Measurements from ENCODE around the gene CCPG1. TPM values are rescaled to one million over a fixed set of nuclear protein-coding genes. Genes with fewer than 3 reads are reported as not detected.

CCPG1 gene, protein sequence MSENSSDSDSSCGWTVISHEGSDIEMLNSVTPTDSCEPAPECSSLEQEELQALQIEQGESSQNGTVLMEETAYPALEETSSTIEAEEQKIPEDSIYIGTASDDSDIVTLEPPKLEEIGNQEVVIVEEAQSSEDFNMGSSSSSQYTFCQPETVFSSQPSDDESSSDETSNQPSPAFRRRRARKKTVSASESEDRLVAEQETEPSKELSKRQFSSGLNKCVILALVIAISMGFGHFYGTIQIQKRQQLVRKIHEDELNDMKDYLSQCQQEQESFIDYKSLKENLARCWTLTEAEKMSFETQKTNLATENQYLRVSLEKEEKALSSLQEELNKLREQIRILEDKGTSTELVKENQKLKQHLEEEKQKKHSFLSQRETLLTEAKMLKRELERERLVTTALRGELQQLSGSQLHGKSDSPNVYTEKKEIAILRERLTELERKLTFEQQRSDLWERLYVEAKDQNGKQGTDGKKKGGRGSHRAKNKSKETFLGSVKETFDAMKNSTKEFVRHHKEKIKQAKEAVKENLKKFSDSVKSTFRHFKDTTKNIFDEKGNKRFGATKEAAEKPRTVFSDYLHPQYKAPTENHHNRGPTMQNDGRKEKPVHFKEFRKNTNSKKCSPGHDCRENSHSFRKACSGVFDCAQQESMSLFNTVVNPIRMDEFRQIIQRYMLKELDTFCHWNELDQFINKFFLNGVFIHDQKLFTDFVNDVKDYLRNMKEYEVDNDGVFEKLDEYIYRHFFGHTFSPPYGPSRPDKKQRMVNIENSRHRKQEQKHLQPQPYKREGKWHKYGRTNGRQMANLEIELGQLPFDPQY
- total RNA-seq, result 30.9 and 189 TPM in 2 replicates

DNA sequence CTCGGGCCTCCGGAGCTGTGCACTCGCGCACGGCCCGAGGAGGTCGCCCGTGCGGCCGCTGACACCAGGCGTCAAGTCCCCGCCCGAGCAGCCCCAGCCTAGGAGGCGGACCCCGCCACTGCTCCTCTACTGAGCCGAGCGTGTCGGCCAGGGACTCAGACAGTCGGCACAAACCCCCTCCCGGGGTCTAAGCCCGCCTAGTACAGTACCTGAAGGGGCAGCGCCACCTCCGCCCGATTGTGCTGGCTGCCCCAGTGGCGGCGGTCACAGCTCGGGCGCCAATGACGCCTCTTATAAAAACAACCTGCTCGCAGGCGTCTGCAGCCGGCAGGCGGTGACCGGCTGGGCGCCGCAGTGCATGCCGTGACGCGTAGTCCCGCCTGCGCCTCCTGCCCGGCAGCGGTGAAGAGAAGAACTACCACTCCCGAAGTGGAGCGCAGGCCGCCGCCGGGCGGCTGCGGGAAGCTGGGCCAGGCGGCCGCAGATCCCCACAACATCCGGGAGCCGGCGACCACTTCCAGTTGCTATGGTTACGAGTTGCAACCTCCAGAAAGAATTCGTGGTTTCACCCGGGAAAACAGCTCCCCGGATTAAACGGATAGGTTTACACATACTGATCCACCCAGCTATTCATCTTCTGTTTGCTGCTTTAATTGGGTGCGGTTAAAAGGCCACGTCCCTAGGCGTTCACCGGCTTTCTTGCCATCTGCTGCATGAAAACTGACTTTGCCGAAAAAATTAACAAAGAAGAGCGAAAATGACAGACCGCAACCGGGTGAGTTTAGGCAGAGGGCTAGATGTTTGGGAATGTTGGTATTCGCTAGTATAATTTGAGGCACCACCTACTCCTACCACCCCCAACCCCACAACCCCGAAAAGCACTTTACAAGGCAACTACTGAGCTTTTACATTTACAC, at the start of gene CCPG1, which contains the start of gene PIERCE2:
Gene CCPG1 (minus strand): TSS at position 348 of the 917 bp plus-strand sequence. CDS start 18,935 bp downstream, outside the sequence.
Gene PIERCE2 (plus strand): TSS at position 484 of the 917 bp plus-strand sequence. CDS start 274 bp downstream, at position 758.

GRCh38 chr15:55318588-55319494, 89.3 kb downstream of the CCPG1 start, which contains the start of the genes PIGB and PIGBOS1:
Gene PIGB, plus strand, starts transcription at chr15:55319222. Its CDS starts 29 bp downstream, at chr15:55319251.
Gene PIGBOS1, minus strand, starts transcription at chr15:55319123. Its CDS starts 1,331 bp downstream, at chr15:55317792.

Other genes starting within 250 kb of the CCPG1 start
- gene RSL24D1, start 211.4 kb downstream of the CCPG1 start, total RNA-seq, result 63.0 and 121 TPM in 2 replicates
- 10.3 and 27.1 TPM in 2 replicates for gene RAB27A, start 118.5 kb downstream of the CCPG1 start, total RNA-seq
- gene PIGBOS1, start 89.2 kb downstream of the CCPG1 start, total RNA-seq, result 9.3 and 9.8 TPM in 2 replicates
- 7.7 and 10.5 TPM in 2 replicates for gene PIGB, start 89.1 kb downstream of the CCPG1 start, total RNA-seq
- gene PIERCE2, start 136 bp upstream of the CCPG1 start, total RNA-seq, result 1.8 TPM in 1 of 2 replicates, not detected in the other
- 0.14 TPM in 1 of 2 replicates, not detected in the other for gene DNAAF4, start 99.9 kb upstream of the CCPG1 start, total RNA-seq
- 6.0 and 6.1 TPM in 2 replicates for gene PYGO1, start 180.0 kb upstream of the CCPG1 start, total RNA-seq

All from placental pericyte (primary cell).